HG03575 (cell line): Measurements from ENCODE around the gene PTMS.
"Not testable (repeated sequence)": the region's sequence is repeated elsewhere in the genome, so short reads cannot be mapped to it uniquely, and the experiment has no call there.

ENCODE experiments used
- ATAC-seq: cut with Tn5 transposase; IDR thresholded peaks from one replicate; pipeline ENCODE4 v1.9.1; 2021; ENCODE audit not compliant: unreplicated experiment, insufficient number of reproducible peaks, low FRiP score; ENCODE audit errors: extremely low read depth

PTMS gene, protein sequence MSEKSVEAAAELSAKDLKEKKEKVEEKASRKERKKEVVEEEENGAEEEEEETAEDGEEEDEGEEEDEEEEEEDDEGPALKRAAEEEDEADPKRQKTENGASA

DNA sequence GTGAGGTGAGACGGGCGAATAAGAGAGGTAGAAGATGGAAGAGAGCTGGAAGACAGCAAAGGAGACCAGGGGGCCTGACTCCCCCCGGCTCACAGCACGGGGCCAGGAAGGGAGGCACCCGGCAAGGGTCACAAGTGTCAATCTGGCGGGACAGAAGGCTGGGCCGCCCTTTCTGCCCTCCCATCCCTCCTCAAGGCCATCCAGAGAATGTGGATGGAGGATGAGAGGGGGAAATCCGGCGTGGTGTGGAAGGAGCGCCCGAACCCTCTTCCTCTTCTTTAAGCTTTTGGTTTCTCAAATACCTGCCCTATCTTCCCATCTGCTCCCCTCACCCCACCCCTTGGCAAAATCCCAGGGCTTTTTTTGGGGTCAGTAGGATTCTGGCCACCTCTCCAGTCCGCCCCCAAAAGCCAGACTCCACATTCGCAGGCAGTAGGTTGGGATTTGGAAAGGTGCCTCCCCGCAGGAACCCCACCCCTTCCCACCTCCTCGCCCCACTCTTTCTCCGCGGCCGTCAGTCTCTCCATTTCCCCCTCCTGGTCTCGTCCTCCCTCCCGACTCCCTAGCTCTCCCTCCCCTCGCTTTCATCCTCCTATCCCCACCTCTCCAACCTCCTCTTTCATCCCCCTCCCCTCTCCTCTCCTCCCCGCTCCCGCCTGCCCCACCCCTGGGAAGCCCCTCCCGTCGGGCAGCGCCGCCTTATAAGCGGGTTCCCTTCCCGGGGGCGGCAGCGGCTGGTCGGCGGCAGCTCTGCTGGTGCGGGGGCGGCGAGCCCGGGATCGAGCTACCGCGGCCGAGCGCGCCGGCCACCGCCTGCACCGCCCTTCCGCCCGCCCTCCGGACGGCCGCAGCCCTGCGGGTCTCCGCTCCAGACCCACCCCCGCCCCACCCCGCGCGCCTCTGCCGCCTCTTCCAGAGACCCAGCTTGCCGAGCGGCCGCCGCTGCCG, at the start of gene PTMS:
Gene PTMS, plus strand, starts transcription at position 730 of the 948 bp plus-strand sequence. CDS start 343 bp downstream, outside the sequence.
- ATAC-seq: no peak

DNA sequence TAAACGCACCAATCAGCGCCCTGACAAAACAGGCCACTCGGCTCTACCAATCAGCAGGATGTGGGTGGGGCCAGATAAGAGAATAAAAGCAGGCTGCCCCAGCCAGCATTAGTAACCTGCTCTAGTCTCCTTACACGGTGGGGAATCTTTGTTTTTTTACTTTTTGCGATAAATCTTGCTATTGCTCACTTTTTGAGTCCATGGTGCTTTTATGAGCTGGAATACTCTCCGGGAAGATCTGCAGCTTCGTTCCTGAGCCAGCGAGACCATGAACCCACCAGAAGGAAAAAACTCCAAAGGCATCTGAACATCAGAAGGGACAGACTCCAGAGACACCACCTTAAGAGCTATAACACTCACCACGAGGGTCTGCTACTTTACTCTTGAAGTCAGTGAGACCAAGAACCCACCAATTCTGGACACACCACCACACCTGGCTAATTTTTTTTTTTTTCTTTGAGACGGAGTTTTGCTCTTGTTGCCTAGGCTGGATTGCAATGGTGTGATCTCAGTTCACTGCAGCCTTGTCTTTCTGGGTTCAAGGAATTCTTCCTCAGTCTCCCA, 49.2 kb upstream of the PTMS start:
- ATAC-seq: no peak

DNA sequence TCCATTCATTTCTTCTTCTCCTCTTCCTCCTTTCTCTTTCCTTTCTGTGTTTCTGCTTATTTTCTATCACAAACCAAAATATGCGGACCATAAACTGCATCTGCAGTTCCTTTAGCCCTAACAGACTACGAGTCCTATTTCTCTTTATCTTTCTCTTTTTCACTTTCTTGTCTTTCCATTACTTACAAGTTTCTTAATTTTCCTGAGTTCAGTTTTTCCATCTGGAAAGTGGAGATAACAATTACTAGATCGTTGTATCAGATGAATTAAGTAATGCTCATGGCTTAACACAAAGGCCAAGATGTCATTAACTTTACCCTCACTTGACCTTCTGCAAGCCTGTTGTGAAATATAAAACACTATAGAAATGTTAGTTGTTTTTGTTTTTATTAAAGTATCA, 43.3 kb upstream of the PTMS start:
- ATAC-seq: no peak

DNA sequence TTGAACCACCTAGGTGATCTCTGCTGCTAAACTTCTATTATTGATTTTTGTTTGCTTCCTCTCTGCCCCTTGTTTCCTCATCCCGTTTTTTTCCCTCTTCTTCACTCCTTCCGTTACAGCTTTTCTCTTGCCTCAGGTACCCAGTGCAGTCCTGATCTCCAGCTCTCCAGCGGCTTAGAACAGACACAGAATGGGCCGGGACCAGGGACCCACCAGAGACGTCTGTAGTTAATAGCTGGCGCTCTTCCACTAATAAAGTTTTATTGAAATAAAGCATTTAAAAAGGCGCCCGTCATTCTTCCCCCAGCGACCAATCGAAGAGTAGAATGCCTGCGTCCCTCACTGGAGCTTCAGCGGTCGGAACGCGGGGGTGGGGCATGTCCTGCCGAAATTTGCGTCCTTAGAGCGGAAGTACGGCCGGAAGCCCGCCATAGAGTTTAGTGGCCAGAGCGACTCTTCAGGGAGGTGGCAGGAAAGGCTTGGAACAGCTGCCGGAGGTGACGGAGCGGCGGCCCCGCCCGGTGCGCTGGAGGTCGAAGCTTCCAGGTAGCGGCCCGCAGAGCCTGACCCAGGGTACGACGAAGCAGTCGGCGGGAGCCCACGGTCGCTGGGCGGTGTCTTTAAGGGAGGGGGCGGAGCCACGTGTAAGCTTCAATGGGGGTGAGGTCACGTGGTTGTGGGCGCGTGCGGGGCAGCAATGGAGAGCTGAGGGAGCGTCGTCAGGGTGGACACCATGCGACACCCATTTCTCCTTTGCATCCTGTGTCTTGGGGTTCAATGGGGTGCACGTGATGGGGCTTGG, 42.4 kb upstream of the PTMS start, which contains the start of gene COPS7A:
Gene COPS7A, plus strand, starts transcription at position 440 of the 802 bp plus-strand sequence. CDS start 611 bp downstream, outside the sequence.
- peak; percentile 40 for ATAC-seq

DNA sequence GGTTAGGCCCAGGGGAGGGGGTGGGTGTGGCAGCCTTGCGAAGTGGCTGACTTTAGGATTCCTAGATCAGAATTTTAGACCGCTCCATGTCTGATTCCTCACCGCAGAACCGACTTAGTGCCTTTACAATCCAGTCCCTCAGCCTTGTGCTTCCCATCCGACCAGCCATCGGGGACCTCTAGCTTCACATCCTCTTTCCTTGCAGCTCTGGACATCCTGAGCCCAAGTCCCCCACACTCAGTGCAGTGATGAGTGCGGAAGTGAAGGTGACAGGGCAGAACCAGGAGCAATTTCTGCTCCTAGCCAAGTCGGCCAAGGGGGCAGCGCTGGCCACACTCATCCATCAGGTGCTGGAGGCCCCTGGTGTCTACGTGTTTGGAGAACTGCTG, 41.8 kb upstream of the PTMS start:
- ATAC-seq: no peak

DNA sequence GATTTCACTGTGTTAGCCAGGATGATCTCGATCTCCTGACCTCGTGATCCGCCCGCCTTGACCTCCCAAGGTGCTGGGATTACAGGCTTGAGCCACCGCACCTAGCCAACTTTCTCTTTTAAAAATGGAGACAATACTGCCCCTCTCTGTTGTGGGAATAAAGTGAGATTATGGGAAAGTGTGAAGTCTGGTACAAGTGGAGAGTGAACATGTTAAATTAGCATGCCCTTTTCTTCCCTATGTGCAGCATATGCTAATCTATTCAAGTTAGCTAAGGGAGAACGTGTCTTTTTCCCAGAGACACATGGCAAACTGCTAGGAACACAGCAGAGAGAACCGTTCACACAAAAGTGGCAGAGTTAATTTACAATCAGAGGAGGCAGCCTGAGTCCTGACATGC, 40.8 kb upstream of the PTMS start:
- no peak for ATAC-seq

DNA sequence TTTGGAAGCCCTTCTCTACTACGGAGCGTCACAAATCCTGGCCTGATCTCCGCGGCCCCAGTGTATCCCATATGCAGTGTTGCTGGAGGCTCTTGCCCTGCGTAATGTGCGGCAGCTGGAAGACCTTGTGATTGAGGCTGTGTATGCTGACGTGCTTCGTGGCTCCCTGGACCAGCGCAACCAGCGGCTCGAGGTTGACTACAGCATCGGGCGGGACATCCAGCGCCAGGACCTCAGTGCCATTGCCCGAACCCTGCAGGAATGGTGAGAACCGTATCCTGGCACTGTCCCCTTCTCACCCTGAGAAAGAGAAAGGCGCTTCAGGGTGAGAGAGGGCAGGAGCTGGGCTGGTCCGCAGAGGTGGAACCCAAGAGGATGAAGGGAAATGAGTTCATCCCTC, 37.0 kb upstream of the PTMS start:
- no peak for ATAC-seq

DNA sequence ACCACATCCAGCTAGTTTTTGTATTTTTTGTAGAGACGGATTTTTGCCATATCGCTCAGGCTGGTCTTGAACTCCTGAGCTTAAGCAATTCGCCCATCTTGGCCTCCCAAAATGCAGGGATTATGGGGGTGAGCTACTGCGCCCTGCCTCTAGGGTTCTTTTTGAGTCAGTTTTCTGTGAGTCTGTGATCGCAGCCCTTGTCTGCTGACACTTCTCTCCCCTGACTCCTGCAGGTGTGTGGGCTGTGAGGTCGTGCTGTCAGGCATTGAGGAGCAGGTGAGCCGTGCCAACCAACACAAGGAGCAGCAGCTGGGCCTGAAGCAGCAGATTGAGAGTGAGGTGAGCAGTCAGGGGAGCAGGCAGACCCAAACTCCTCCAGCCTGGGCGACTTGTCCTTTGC, 36.0 kb upstream of the PTMS start:
- no peak for ATAC-seq

DNA sequence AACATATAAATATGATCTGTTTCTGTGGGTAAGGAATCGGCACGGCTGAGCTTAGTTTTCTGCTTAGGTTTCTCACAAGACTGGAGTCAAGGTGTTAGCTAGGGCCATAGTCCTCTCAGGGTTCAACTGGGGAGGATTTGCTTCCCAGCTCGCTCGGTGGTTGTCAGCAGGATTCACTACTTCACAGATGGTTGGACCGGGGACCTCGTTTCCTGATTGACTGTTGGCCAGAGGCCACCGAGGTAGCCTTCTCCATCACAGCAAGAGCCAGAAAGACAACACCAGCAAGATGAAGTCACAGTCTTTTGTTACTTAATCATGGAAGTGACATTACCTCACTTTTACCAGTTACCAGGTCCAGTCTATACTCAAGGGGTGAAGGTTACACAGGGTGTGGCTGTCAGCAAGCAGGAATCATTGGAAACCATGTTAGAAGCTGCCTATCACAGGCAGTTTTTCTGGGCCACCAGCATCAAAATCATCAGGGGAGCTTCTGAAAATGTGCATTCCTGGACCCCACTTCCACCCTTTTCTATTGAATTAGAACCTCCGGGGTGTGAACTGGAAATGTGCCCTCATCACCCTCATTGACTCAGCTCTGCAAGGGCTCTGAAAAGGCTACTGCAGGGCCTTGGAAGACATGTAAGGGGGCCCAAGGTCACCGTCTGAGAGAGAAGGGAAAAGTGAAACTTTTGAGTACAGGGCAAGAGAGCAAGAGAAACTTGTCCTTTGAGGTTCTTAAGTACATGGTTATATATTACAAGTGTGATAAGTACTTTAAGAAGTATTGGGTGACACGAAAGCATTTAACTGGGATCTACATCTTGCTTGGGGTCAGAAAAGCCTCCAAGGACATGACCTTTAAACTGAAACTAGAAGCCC, 31.4 kb upstream of the PTMS start:
- no peak for ATAC-seq

DNA sequence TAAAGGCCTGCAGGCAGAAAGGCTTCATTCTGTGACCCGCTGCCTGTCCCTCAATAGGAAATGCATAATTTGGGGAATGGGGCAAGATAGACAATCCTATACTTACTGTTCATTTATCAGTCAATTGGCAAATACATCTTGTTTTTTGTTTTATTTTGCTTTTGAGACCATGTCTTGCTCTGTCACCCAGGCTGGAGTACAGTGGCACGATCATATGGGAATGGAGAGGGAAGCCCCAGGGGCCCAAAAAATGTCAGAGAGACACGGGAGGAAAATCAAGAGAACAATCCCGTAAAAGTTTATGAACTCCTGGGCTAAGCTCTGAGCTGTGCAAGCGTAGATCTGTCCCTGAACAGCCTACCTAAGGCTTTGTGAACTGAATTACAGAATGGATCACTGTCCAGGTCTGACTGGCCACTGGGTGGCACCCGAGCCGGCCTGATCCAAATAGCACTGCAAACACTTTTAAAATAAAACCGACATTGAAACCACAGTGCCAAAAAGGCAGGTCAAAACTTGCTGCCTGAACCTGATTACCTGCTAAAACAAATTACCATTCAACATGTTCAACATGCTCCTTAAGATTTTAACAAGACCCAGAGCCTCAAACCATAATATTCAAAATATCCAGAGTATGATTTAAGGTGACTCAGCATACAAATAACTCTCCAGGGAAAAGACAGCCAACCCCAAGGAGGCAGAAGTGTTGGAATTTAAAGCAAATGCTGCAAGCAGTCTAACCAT, 30.5 kb upstream of the PTMS start:
- no peak for ATAC-seq

DNA sequence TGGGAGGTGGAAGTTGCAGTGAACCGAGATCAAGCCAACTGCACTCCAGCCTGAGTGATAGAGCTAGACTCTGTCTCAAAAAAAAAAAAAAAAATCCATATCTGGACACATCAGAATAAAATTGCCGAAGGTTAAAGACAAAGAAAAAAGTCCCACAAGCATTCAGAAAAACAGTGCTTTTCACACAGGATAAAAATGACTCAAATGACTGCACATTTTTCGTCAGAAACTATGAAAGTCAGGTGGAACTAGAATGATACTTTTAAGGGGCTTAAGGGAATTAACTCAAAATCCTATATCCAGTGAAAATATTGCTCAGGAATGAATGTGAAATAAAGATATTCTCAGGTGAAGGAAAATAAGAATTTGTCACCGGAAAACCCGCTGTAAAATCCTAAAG, 29.4 kb upstream of the PTMS start:
- ATAC-seq: no peak

DNA sequence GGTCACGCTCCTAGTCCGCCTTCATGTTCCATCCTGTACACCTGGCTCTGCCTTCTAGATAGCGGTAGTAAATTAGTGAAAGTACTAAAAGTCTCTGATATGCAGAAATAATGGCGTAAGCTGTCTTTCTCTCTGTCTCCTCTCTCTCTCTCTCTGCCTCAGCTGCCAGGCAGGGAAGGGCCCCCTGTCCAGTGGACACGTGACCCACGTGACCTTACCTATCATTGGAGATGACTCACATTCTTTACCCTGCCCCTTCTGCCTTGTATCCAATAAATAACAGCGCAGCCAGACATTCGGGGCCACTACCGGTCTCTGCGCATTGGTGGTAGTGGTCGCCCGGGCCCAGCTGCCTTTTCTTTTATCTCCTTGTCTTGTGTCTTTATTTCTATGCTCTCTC, 24.1 kb upstream of the PTMS start:
- ATAC-seq: not testable (repeated sequence)

DNA sequence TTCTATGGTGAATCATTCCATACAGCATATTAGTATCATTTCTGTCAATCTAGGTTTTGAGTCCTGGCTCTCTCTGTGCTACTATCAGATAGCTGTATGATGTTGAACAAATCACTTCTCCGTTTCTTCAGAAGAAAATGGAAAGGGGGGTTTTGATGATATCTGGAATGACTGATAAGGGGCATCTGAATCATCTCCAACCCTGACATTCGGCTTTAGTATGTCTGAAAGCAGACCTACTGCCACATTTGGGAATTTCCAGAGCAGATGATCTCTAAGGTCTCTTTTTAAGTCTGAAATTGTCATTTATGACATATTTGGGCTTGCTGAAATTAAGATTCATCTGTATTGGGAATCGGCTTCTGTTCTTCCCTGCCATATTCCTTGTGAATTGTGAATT, 23.3 kb upstream of the PTMS start:
- no peak for ATAC-seq

DNA sequence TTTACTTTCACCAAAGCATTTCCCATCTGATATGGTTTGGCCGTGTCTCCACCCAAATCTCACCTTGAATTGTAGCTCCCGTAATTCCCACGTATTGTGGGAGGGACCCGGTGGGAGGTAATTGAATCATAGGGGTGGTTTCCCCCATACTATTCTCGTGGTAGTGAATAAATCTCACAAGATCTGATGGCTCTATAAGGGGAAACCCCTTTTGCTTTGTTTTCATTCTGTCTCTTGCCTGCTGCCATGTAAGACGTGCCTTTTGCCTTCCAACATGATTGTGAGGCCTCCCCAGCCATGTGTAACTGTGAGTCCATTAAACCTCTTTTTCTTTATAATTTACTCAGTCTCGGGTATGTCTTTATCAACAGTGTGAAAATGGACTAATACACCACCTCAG, 22.9 kb upstream of the PTMS start:
- not testable (repeated sequence) for ATAC-seq

DNA sequence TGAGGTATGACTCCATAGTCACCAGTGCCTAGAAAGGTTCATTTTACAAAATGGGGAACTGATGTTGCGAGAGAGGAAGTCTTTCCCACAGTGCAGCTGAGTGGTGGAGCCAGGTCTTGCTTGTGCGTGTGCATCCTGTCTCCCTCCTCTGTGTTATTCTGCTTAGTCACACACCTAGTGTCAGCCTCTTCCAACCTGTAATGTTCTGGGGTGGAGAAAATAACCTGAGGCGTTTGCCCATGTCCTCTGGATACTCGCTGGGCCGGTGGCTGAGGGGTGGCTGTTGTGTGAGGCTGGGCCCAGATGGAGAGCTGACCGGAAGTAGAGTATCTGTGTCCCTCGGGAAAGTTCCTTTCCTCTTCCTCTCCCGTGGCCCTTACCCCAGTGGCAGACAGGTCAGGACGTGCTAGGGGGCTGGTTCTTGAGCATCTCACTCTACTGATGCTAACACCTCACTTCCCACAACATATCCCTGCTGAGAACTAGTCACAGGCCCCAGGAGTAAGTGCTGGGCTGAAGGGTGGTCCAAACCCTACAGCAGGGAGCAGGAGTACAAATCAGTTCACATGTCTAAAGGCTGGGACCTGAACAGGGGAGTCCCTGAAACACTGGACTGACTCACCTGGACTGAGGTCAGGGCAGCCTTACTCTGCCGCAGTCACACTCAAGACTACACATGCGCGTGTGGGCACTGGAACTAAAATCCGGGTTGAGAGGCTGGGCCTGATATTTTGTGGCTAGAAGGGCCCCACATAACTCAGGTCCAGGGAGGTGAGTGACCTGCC, 20.2 kb upstream of the PTMS start:
- ATAC-seq: no peak

DNA sequence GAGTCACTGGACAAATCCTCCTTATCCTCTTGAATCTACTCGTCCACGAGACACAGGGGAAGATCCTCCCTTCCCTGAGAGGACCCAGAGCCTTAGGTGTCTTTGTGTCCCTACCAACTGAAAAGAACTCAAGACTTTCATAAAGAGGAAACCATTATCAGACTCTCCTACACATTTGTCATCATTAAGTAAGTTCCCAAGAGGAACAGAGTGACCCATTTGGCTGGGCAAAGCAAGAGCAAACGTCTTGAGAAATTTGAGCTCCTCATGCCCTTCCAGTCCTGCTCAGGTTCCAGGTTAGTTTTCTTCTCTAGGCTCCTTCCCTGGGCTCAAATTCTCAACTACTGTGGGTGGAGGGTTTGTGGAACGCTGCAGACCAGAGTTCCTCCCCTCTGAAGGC, 18.9 kb upstream of the PTMS start:
- ATAC-seq: no peak

DNA sequence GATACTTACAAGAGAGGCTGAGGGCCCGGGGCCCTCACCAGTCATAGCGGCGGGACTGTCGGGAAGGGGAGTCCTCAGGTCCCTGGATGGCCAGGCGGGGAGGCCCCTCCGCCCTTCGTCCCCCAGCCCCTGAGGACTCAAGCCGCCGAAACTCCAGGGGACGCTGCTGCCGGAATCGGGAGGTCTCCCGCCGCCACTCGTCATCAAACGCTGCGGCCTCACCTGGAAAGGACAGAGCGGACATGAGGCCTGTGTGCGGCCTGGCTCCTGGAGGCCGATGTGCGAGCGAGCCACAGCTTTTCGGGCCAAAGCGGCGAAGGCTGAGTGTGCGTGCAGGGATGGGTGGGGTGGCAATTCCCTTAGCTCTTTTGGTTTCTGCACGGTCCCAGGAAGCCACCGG, 17.4 kb upstream of the PTMS start:
- no peak for ATAC-seq
